ENCODE results near the gene EXOC3L4. TPM values are rescaled to one million over a fixed set of nuclear protein-coding genes. Genes with fewer than 3 reads are reported as not detected.
A peak's percentile ranks its signal among the peaks of the same experiment; 100 is the strongest.

Gene EXOC3L4
- total RNA-seq, 1 donor from 2014 or later: 8.6 TPM

DNA sequence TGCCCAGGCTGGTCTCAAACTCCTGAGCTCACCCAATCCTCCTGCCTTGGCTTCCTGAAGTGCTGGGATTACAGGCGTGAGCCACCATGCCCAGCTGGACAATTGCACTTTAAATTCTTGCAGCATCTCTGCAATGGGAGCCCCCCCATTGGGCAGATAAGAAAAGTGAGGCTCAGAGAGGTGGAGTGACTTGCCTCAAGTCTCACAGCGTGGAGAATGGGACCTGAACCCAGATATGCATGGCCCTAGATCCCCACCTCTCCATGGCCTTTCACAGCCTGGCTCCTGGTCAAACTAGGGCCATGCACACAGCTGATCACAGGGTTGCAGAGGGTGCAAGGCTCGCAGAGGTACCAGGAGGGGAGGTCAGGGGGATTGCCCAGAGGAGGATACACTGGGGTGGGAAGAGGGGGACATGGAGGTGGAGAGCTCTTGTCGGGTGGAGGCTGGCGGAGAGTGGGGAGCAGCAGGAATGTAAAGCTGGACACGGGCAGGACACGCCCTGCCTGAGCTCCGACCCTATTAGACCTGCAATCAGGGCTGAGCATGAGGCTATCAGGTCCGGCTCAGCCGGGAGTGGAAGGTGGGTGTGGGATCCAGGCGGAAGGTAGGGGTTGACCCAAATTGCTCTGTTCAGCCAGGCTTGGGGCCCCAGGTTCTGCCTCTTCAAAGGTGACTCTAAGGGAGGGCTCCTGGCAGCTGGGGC is 6.9 kb downstream of the EXOC3L4 start:
- intact Hi-C loops (cut with DNase I): loop anchor here (5.0 kb wide), 1 partner anchor 86 kb away; no protein-coding TSS in a partner anchor
- peaks cover 25% of the 10 kb centered on the region for H3K27me3 ChIP-seq
- no peaks in the 10 kb centered on the region for H3K36me3 ChIP-seq
- peaks cover 35% of the 10 kb centered on the region for H3K4me1 ChIP-seq
- H3K9me3 ChIP-seq: no peaks in the 10 kb centered on the region
- H3K27ac ChIP-seq: no peak overlapping the region
- DNase-seq (ENCODE audit: extremely low spot score in 2 of 2): no peak
- no peak overlapping the region for H3K4me3 ChIP-seq
- TF ChIP-seq POLR2AphosphoS5 (IDR thresholded peaks at IDR 0.05; ENCODE audit: insufficient read depth in 1 of 2, low read depth in 1 of 2) (no peak), POLR2A (IDR thresholded peaks at IDR 0.05) (no peak)
- TF ChIP-seq, protein P1, sequence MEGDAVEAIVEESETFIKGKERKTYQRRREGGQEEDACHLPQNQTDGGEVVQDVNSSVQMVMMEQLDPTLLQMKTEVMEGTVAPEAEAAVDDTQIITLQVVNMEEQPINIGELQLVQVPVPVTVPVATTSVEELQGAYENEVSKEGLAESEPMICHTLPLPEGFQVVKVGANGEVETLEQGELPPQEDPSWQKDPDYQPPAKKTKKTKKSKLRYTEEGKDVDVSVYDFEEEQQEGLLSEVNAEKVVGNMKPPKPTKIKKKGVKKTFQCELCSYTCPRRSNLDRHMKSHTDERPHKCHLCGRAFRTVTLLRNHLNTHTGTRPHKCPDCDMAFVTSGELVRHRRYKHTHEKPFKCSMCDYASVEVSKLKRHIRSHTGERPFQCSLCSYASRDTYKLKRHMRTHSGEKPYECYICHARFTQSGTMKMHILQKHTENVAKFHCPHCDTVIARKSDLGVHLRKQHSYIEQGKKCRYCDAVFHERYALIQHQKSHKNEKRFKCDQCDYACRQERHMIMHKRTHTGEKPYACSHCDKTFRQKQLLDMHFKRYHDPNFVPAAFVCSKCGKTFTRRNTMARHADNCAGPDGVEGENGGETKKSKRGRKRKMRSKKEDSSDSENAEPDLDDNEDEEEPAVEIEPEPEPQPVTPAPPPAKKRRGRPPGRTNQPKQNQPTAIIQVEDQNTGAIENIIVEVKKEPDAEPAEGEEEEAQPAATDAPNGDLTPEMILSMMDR (IDR thresholded peaks at IDR 0.05): no peak

DNA sequence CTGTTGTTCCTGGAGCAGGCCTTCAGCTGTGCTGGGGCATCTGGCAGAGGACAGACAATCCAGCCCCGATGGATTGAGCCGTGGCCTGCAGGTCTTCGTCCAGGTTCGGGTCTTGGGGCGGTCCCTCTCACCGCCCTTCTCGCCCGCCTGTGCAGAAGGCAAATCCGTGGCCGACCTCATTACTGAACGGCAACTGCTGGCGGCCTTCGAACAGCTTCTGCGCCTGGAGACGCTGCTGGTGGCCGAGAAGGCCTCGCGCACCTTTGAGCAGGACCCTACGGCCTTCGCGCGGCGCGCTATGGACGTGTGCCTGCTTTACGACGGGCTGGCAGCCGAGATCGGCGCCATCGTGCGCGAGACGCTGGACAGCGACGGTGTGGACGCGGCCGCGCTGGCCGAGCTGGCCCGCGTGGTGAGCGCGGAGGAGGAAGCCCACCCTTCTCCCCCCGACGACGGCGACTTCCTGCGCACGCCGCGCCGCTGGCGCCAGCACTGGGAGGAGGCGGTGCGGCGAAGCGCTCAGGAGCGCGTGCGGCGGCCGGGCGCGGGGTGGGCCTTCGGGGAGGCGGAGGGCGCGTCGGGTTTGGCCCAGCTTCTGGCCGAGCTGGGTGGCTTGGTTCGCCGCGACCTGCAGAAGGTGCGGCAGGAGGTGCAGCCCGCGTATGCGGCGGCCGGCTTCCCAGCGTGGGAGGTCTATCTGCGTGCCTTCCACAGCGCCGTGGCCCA is 7.6 kb downstream of the EXOC3L4 start:
- Histone ChIP-seq H3K36me3 (no peaks in the 10 kb centered on the region), H3K27ac (no peak overlapping the region), H3K27me3 (peaks cover 25% of the 10 kb centered on the region), H3K4me3 (peak overlapping the region in 1 of 2 donors; percentile 12), H3K4me1 (peaks cover 35% of the 10 kb centered on the region), H3K9me3 (no peaks in the 10 kb centered on the region)
- TF ChIP-seq POLR2AphosphoS5 (IDR thresholded peaks at IDR 0.05; ENCODE audit: insufficient read depth in 1 of 2, low read depth in 1 of 2): no peak
- TF ChIP-seq, protein P1 (IDR thresholded peaks at IDR 0.05): no peak
- TF ChIP-seq POLR2A (IDR thresholded peaks at IDR 0.05): no peak
- DNase-seq (ENCODE audit: extremely low spot score in 2 of 2): no peak
- intact Hi-C loops (cut with DNase I): loop anchor here (5.0 kb wide), 1 partner anchor 85 kb away; no protein-coding TSS in a partner anchor

DNA sequence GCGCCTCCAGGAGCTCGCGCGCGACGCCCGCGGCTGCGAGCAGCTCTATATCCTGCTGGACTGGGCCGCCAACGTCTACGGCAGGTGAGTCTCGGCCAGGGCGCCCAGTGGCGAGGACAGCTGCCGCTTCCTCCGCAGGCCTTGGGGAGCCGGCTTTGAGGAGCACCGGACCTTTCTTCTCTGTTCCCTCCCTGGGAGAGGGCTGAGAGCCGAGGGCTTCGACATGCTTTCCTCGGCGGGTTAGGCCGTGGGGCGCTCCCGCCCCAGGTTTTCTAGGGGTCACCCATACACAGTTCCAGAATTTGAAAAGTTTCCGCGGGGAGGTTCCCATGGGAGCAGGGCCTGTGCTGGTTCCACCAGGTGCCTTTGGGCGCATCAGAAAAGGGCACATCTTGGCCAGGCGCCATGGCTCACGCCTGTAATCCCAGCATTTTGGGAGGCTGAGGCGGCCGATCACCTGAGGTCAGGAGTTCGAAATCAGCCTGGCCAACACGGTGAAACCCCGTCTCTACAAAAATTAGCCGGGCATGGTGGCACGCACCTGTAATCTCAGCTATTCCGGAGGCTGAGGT is 8.2 kb downstream of the EXOC3L4 start:
- H3K4me3 ChIP-seq: peak overlapping the region in 1 of 2 donors; percentile 12
- intact Hi-C loops (cut with DNase I): loop anchor here (5.0 kb wide), 1 partner anchor 85 kb away; no protein-coding TSS in a partner anchor
- TF ChIP-seq, protein P1 (IDR thresholded peaks at IDR 0.05): no peak
- no peak for TF ChIP-seq POLR2A (IDR thresholded peaks at IDR 0.05)
- no peak for TF ChIP-seq POLR2AphosphoS5 (IDR thresholded peaks at IDR 0.05; ENCODE audit: insufficient read depth in 1 of 2, low read depth in 1 of 2)

DNA sequence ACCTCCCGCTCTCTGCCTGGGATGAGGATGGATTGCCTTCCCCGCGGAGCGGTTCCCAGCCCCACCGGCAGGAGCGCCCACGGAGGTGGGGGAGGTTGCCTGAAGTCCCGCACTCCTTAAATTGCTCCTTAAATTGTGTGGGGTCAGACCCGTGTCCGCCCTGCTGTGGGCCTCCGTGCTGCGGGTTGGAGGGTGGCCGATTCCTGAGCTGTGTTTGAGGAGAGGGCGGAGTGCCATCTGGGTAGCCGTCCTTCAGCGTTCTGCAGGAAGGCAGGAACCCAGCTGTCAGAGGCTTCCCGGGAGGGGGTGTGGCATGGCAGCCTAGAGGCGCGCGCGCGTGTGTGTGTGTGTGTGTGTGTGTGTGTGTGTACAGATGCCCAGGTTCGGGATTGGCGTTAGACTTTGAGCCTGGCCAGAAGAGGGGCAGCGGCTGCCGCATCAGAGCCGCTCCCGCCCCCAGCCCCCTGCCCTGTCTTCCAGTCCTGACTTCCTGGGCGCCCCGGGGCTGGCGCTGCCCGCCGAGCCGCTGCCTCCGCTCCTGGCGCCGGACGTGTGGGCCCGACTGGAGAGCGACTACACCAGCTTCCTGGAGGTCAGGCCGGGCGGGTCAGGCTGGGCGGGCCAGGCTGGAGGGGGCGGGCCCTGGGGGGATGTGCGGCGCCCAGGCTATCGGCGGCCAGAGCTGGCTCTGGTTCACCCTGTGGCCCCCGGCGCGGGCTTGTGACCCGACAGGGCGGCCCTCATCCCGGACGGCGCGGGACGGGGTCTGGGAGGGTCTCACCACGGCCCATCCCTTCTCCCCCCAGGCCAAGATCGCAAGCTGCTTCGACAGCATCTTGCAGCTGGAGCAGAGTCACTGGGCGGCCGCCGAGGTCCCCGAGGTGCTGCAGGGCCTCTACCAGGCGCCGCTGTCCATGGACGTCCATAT is 9.2 kb downstream of the EXOC3L4 start:
- H3K36me3 ChIP-seq: no peaks in the 10 kb centered on the region
- intact Hi-C loops (cut with DNase I): loop anchor here (5.0 kb wide), 1 partner anchor 84 kb away; no protein-coding TSS in a partner anchor
- H3K27me3 ChIP-seq: peaks cover 25% of the 10 kb centered on the region
- peak overlapping the region; percentile 20 to 24 for H3K4me3 ChIP-seq
- H3K9me3 ChIP-seq: no peaks in the 10 kb centered on the region
- no peak for DNase-seq (ENCODE audit: extremely low spot score in 2 of 2)
- H3K4me1 ChIP-seq: peaks cover 38% of the 10 kb centered on the region
- no peak overlapping the region for H3K27ac ChIP-seq
- no peak for TF ChIP-seq POLR2A (IDR thresholded peaks at IDR 0.05)
- TF ChIP-seq POLR2AphosphoS5 (IDR thresholded peaks at IDR 0.05; ENCODE audit: insufficient read depth in 1 of 2, low read depth in 1 of 2): no peak
- TF ChIP-seq, protein P1 (IDR thresholded peaks at IDR 0.05): peak in 1 of 3 experiments; percentile 23

More for the DNA sequence above, 8.2 kb downstream of the EXOC3L4 start:
- Histone ChIP-seq H3K36me3 (no peaks in the 10 kb centered on the region), H3K4me1 (peaks cover 35% of the 10 kb centered on the region), H3K9me3 (no peaks in the 10 kb centered on the region), H3K27me3 (peaks cover 25% of the 10 kb centered on the region), H3K27ac (no peak overlapping the region)
- DNase-seq (ENCODE audit: extremely low spot score in 2 of 2): no peak
